ENCODE results near the gene FLACC1. TPM values are rescaled to one million over a fixed set of nuclear protein-coding genes. Genes with fewer than 3 reads are reported as not detected.
"Not testable (repeated sequence)": the region's sequence is repeated elsewhere in the genome, so short reads cannot be mapped to it uniquely, and the experiment has no call there.

FLACC1 gene
- polyA plus RNA-seq, 3 donors, result 0.16 to 0.91 TPM; not detected in 1

- peaks cover 0 to 3% (median 0%) of the 10 kb centered on the region in 3 donors for H3K27me3 Mint-ChIP-seq (ENCODE audit: low read depth in 3 of 3)
- intact Hi-C loops (cut with micrococcal nuclease), result no loop called here
- Histone ChIP-seq H3K79me2 (ENCODE audit: insufficient read depth, low read length) (no peaks in the 10 kb centered on the region), H4K20me1 (ENCODE audit: insufficient read depth, low read length) (no peaks in the 10 kb centered on the region), H3K4me1 (ENCODE audit: control insufficient read depth in 1 of 2, insufficient read depth in 2 of 2, low read length in 2 of 2) (no peaks in the 10 kb centered on the region), H3K36me3 (replicated peaks in 1 of 2; ENCODE audit: control insufficient read depth in 1 of 2, insufficient read depth in 2 of 2, low read length in 2 of 2) (no peaks in the 10 kb centered on the region), H3K4me2 (replicated peaks; ENCODE audit: extremely low read depth, low read length, poor library complexity, severe bottlenecking) (no peak overlapping the region), H3K4me3 (replicated peaks in 1 of 3; ENCODE audit: low read depth in 2 of 3, low read length in 3 of 3) (no peak overlapping the region), H3K27me3 (ENCODE audit: control insufficient read depth in 2 of 2, insufficient read depth in 2 of 2, low read length in 2 of 2) (no peaks in the 10 kb centered on the region), H2AFZ (ENCODE audit: insufficient read depth, low read depth, low read length, poor library complexity, severe bottlenecking) (no peak overlapping the region), H3K27ac (ENCODE audit: low read depth in 1 of 2, low read length in 2 of 2) (no peak overlapping the region), H3K9me3 (replicated peaks in 1 of 2; ENCODE audit: control insufficient read depth in 1 of 2, insufficient read depth in 1 of 2, low read length in 2 of 2) (peaks cover 5 to 10% of the 10 kb centered on the region in 2 donors), H3K9ac (ENCODE audit: insufficient read depth, low read length, poor library complexity, severe bottlenecking) (no peak overlapping the region)
- no peaks in the 10 kb centered on the region for H3K4me1 Mint-ChIP-seq
- H3K9me3 Mint-ChIP-seq, result peaks cover 18 to 52% (median 36%) of the 10 kb centered on the region in 7 donors
- peaks cover 0 to 11% of the 10 kb centered on the region in 2 donors for H3K36me3 Mint-ChIP-seq
- no CpG with 5 or more reads among the region's 3 CpGs for WGBS (ENCODE audit: insufficient coverage)
- DNase-seq, result no peak
- H3K4me3 Mint-ChIP-seq, result no peak overlapping the region
- H3K27ac Mint-ChIP-seq, result peak overlapping the region in 1 of 7 donors; percentile 2
- TF ChIP-seq CTCF (IDR thresholded peaks at IDR 0.05), result no peak
These were observed 58.6 kb downstream of the FLACC1 start for GRCh38 chr2:201298462-201299052.

- Histone ChIP-seq H3K36me3 (replicated peaks in 1 of 2; ENCODE audit: control insufficient read depth in 1 of 2, insufficient read depth in 2 of 2, low read length in 2 of 2) (peaks cover 52 to 55% of the 10 kb centered on the region in 2 donors), H3K9me3 (replicated peaks in 1 of 2; ENCODE audit: control insufficient read depth in 1 of 2, insufficient read depth in 1 of 2, low read length in 2 of 2) (peaks cover 12 to 25% of the 10 kb centered on the region in 2 donors), H4K20me1 (ENCODE audit: insufficient read depth, low read length) (peaks cover 42% of the 10 kb centered on the region)
- DNase-seq; H3K9ac ChIP-seq (ENCODE audit: insufficient read depth, low read length, poor library complexity, severe bottlenecking); H3K79me2 ChIP-seq (ENCODE audit: insufficient read depth, low read length); H3K4me2 ChIP-seq (replicated peaks; ENCODE audit: extremely low read depth, low read length, poor library complexity, severe bottlenecking); H3K27ac Mint-ChIP-seq; H3K4me1 Mint-ChIP-seq; H3K27me3 ChIP-seq (ENCODE audit: control insufficient read depth in 2 of 2, insufficient read depth in 2 of 2, low read length in 2 of 2); H3K4me1 ChIP-seq (ENCODE audit: control insufficient read depth in 1 of 2, insufficient read depth in 2 of 2, low read length in 2 of 2); H2AFZ ChIP-seq (ENCODE audit: insufficient read depth, low read depth, low read length, poor library complexity, severe bottlenecking); H3K27me3 Mint-ChIP-seq (ENCODE audit: low read depth in 3 of 3); H3K4me3 Mint-ChIP-seq; H3K4me3 ChIP-seq (replicated peaks in 1 of 3; ENCODE audit: low read depth in 2 of 3, low read length in 3 of 3); H3K27ac ChIP-seq (ENCODE audit: low read depth in 1 of 2, low read length in 2 of 2); intact Hi-C loops (cut with micrococcal nuclease): not testable (repeated sequence)
- Mint-ChIP-seq H3K36me3 (peaks cover 59 to 60% of the 10 kb centered on the region in 2 donors), H3K9me3 (peaks cover 38 to 65% (median 47%) of the 10 kb centered on the region in 7 donors)
- 95% methylated on average over 7 of the region's 15 CpGs for WGBS (ENCODE audit: insufficient coverage)
These were observed 66.5 kb downstream of the FLACC1 start for GRCh38 chr2:201290457-201291148.
